HG02642 (cell line): Measurements from ENCODE around the gene ETV5.

Source experiments
- ATAC-seq: cut with Tn5 transposase; IDR thresholded peaks from one replicate; pipeline ENCODE4 v1.9.1; 2021; ENCODE audit warnings: mild to moderate bottlenecking; ENCODE audit not compliant: unreplicated experiment, poor library complexity

ETV5 gene

GRCh38 chr3:186070996-186071395 is 37.9 kb downstream of the ETV5 start:
- ATAC-seq: no peak

GRCh38 chr3:186070550-186070949 is 38.3 kb downstream of the ETV5 start:
- ATAC-seq: no peak

DNA sequence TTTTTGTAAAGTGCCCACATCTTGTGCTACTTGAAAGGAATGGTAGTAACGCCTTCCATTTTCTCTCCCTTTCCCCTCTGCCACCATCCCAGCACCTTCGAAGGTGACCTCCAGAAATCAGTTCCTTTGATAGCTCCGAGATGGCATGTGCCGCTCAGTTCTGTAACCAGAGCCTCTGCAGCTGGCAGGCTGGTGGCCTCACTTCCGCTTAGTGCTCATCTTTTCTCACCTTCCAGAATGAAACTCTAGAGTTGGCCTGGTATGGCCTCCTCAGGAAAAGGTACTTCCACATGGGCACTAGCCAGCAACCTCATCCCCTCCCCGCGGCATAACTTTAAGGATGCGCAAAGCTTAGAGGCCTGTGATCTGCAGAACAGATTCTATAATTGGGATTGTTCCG is 38.8 kb downstream of the ETV5 start:
- ATAC-seq: no peak

- ATAC-seq: no peak
These were observed 39.7 kb downstream of the ETV5 start for GRCh38 chr3:186069199-186069598.

DNA sequence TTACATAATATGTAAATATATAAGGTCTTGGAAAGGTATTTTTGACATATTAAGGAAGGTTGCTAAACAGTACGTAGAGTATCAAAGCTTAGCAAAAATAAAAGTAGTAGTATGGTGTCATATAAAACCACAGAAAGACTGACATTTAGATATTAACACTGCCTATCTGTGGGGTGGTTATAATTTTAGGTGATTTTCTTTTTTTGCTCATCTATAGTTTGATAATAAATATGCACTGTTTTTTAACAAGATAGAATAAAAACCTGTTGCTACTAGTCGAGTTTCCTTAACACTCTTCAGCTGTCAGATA is 40.7 kb downstream of the ETV5 start:
- no peak for ATAC-seq

GRCh38 chr3:186067360-186068242 is 41.3 kb downstream of the ETV5 start:
- no peak for ATAC-seq

- peak; percentile 76 for ATAC-seq
These were observed 48.7 kb downstream of the ETV5 start for GRCh38 chr3:186060222-186060621.

DNA sequence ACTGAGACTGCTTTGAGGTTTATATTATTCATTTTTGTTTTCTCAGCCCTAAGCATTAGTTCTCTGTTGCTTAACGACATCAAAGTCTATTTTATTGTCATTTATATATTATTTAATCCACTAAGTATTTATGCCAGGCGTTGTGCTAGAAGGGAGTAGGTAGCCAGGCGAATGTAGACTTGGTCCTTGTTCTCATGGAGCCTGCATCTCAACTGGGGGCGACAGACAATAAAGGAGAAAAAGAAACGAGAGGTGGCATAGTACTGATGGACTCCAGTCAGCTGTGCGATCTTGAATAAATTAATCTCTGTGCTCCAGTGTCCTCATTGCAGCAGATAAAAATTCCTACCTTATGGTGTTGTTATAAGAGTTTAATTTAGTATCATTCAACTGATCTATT is 49.7 kb downstream of the ETV5 start:
- ATAC-seq: no peak

- no peak for ATAC-seq
These were observed 50.7 kb downstream of the ETV5 start for GRCh38 chr3:186058225-186058624.

DNA sequence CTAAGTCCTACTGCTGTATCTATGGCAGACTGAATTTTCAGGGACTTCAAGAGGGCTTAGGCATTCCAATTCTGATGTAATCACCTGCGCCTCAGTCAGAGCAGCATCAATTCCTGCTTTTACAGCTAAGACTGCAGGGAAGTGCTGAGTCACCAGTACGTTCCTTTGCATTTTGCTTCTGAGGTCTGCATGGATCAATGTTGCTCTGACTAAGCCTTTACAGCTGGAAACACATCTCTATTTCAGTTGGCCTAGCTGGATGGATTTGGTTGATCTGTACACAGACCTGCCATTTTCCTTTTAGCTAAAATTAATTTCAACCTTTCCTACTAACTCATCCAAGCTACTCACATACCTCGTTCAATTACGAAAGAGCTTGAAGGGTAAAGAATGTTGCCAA is 51.3 kb downstream of the ETV5 start:
- no peak for ATAC-seq

DNA sequence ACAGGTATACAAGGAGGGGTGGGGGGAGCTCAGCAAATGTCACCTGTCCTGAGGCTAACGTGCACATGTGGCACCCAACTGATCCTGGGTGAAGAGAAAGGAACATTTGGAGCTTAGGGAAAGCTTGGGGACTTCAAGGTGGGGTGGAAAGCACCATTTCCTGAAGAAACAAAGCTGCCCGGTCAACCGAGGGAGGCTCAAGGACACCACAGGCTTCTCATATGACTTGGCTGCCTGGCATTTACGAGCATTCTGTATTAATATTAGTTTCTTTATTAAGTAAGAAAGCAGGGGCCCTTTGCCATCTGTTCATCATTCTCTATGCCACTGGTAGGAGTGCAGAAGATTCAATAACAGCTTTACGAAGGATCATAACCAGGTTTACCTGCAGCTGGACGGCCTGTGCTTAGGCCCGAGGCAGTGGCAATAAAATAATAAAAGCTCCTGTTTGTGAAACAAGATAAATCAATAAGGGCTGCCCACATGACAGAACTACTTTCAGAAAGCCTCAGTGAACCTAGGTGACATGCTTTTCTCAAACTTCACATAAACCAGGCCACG is 54.0 kb downstream of the ETV5 start:
- ATAC-seq: no peak

DNA sequence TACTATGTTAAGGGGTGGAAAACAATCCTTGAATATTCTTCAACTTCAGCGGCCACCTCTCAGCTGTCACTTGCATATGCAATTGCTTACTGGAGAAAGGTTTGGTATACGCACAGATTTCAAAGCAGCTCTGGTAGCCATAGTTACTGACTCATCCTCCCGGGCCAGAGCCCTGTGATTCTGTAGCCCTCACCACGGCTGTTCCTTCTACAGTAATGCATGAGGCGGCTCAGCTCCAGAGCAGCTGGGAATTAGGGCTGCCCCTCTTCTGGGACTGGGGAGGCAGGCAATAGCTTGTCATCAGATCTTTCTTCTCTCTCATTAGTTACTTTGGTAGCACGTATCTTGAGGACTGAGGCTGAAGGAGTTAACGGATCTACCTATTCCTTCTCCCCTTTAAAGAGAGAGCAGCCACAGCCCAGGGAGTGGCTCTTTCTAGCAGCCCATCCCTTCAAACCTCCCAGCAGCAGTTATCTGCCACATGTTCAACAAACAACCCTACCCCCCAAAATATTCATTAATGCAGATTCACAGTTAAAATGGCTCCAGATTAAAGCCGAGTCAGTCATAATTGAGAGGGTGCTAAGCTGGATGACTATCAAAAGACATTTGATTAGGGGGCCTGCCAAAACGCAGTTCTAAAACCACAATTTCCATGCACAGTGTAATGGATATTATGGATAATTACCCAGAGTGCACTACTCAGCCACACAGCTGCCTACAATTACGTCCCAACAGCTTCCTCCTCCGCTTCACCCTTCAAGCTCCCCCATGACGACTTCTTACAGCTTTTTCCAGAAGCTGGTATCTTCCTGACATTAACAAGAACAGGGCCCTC is 54.7 kb downstream of the ETV5 start:
- ATAC-seq: no peak

- ATAC-seq: no peak
These were observed 56.6 kb downstream of the ETV5 start for GRCh38 chr3:186052096-186052840.

- ATAC-seq: no peak
These were observed 59.9 kb downstream of the ETV5 start for GRCh38 chr3:186049001-186049400.

GRCh38 chr3:186048119-186048518 is 60.8 kb downstream of the ETV5 start:
- ATAC-seq: no peak

DNA sequence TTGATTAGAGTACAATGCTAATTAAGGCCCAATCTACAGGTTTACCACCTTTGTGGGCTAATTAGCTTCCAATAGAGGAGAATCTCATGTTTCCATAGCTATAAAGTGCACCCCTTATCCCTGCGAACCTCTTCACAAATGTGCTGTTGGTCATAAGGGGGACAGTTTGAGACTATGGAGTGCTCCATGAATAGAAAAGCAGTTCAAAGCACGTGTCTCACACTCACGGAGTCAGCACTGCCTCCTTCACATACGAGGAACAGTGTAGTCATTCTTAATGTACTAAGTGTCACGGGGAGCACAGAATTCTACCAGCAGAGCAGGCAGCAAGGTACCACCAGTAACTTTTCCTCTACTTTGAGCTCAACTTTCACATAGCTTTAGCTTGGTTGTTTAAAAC is 62.1 kb downstream of the ETV5 start:
- no peak for ATAC-seq

- no peak for ATAC-seq
These were observed 63.9 kb downstream of the ETV5 start for GRCh38 chr3:186044968-186045367.

DNA sequence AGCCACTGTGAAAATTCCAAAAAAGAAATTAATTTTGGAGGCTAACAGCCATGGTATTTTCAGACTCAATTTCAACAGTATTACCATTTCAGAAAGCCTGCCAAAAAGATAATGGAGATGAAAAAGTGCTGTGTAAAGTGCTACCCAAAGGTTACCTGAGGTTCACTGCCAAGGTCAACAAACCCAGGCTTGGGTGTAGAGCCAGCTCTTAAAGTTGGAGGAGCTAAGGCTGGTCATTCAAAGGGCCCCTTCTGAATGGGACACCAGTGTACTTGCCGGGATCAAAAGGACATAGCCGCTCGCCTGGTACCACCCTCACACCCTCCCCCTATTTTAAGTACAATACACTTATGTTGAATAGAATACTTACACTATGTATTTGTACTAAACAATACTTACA is 64.5 kb downstream of the ETV5 start:
- no peak for ATAC-seq

GRCh38 chr3:186042521-186043202 is 66.2 kb downstream of the ETV5 start:
- ATAC-seq: no peak

- no peak for ATAC-seq
These were observed 66.9 kb downstream of the ETV5 start for GRCh38 chr3:186042036-186042435.
